ENCODE results near the gene NGEF.

The NGEF gene

GRCh38 chr2:232878855-232879617 is 134.0 kb downstream of the NGEF start:
- H3K4me3 ChIP-seq (ENCODE audit: low read length) = no peak overlapping the region
- no peak for TF ChIP-seq CTCF (conservative IDR thresholded peaks at IDR 0.05; ENCODE audit: low read length)
- DNase-seq (ENCODE audit: low read depth) = no peak

GRCh38 chr2:232877940-232878511 is 135.0 kb downstream of the NGEF start:
- DNase-seq (ENCODE audit: low read depth) = no peak
- no peak for TF ChIP-seq CTCF (conservative IDR thresholded peaks at IDR 0.05; ENCODE audit: low read length)
- H3K4me3 ChIP-seq (ENCODE audit: low read length) = no peak overlapping the region

- DNase-seq (ENCODE audit: low read depth) = no peak
- no peak for TF ChIP-seq CTCF (conservative IDR thresholded peaks at IDR 0.05; ENCODE audit: low read length)
- no peak overlapping the region for H3K4me3 ChIP-seq (ENCODE audit: low read length)
Observed at GRCh38 chr2:232876978-232877441, 136.0 kb downstream of the NGEF start.

GRCh38 chr2:232876161-232876977 is 136.7 kb downstream of the NGEF start:
- no peak overlapping the region for H3K4me3 ChIP-seq (ENCODE audit: low read length)
- no peak for DNase-seq (ENCODE audit: low read depth)
- peak; percentile 11; the same call in 1 of the 2 replicates for TF ChIP-seq CTCF (conservative IDR thresholded peaks at IDR 0.05; ENCODE audit: low read length)

- no peak overlapping the region for H3K4me3 ChIP-seq (ENCODE audit: low read length)
- DNase-seq (ENCODE audit: low read depth) = no peak
- peak; percentile 6; the same call in 1 of the 2 replicates for TF ChIP-seq CTCF (conservative IDR thresholded peaks at IDR 0.05; ENCODE audit: low read length)
Observed at GRCh38 chr2:232875256-232876121, 137.6 kb downstream of the NGEF start.

GRCh38 chr2:232874677-232875223 is 138.3 kb downstream of the NGEF start:
- DNase-seq (ENCODE audit: low read depth) = no peak
- no peak overlapping the region for H3K4me3 ChIP-seq (ENCODE audit: low read length)
- no peak for TF ChIP-seq CTCF (conservative IDR thresholded peaks at IDR 0.05; ENCODE audit: low read length)

Measured in AG10803 (cell line).